GM06990 (cell line): ENCODE data around the gene AASDH.

Experiments
- DNase-seq: peaks from one replicate; pipeline ENCODE4 v3.0.0-alpha.2; 2011; ENCODE audit not compliant: insufficient read length; ENCODE audit errors: extremely low read depth
- H3K27me3 ChIP-seq: replicated peaks from 2 replicates; pipeline ENCODE4 v1.6.0; 2011; ENCODE audit warnings: low read length; ENCODE audit not compliant: control insufficient read depth, insufficient read depth
- H3K36me3 ChIP-seq: 2 replicates; pipeline ENCODE4 v1.5.1; 2011; ENCODE audit warnings: low read length; ENCODE audit not compliant: control insufficient read depth, insufficient read depth
- H3K4me3 ChIP-seq: replicated peaks from 2 replicates; pipeline ENCODE4 v1.5.1; 2011; ENCODE audit warnings: low read depth, mild to moderate bottlenecking, control low read depth, low read length
- CTCF ChIP-seq: IDR thresholded peaks from 2 replicates; pipeline ENCODE4 v1.5.1; 2011; ENCODE audit warnings: low read length, control low read depth, mild to moderate bottlenecking, inconsistent platforms; ENCODE audit not compliant: insufficient read depth, poor library complexity, severe bottlenecking

AASDH gene

DNA sequence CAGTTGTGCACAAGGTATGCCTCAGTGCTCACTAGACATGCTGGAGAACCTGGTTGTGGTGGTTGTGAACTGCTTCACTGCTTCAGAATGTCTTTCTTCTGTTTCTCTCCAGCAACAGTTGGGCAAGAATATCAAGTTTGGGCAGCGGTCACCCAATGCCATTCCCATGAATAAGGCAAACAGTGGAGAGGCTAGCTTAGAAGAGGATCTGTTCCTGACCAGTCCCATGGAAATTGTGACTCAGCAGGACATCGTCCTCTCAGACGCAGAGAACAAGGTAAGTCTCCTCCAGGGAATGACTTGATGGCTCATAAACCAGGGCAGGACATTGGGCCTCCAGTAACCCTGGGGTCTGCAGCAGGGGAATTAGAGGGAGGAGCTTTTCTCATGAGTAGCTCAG, 79.9 kb downstream of the AASDH start:
- Histone ChIP-seq H3K27me3 (no peaks in the 10 kb centered on the region), H3K4me3 (no peak overlapping the region), H3K36me3 (no peaks in the 10 kb centered on the region)
- TF ChIP-seq CTCF: no peak
- no peak for DNase-seq

DNA sequence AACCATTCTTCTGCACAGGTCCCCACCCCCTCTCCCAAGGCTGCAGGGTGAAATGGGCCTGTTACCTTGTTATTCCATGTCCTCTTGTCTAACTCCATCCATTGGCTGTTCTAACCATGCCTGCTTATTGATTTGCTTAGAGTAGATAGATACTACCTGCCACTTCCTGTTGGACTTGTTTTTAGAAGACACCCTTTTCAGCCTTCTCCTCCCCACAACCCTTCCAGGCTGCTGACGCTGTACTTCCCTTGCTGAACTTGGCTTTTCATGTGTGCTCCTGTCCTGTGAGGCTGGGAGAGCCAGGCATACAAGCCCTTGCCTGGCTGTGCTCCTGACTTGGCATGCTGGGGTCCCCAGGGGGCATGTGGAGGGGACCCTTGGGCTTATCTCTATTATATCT, 81.9 kb downstream of the AASDH start:
- no peak for TF ChIP-seq CTCF
- no peaks in the 10 kb centered on the region for H3K27me3 ChIP-seq
- H3K36me3 ChIP-seq: no peaks in the 10 kb centered on the region
- no peak overlapping the region for H3K4me3 ChIP-seq
- no peak for DNase-seq

DNA sequence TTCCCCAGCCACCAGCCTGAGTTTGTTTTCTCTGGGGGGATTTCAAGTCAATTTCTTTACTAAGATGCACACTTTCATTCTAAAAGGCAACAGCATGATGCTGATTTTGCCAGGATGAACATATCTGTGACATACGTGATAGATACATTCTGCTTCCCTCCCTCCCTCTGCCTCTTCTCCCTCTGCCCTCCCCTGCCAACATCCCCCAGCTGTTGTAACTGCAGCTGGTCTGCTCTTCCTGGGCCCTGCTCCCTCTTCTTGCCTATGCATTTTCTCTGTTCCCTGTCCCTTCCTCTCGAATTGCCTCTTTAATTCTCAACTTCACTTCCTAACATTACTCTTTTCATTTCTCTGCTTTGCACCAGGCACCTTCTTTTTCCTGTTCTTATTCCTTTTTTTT, 83.4 kb downstream of the AASDH start:
- Histone ChIP-seq H3K4me3 (no peak overlapping the region), H3K36me3 (no peaks in the 10 kb centered on the region), H3K27me3 (no peaks in the 10 kb centered on the region)
- no peak for TF ChIP-seq CTCF
- no peak for DNase-seq

DNA sequence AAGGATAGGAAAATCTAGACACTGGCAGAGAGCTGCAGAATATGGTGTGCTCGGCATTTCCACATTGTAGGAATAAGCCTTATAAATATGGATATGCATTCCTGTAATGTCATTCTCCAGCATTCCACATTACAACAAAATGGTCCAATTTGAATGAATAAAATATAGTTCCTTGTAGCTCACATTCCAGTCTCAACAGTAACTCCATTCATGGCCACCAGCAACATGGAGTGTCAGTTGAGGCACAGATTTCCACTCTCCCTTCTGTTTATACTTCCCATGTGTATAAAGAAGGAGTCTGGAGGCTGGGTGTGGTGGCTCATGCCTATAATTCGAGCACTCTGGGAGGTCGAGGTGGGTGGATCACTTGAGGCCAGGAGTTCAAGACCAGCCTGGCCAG, 84.5 kb downstream of the AASDH start:
- DNase-seq: no peak
- Histone ChIP-seq H3K4me3 (no peak overlapping the region), H3K36me3 (no peaks in the 10 kb centered on the region), H3K27me3 (no peaks in the 10 kb centered on the region)
- no peak for TF ChIP-seq CTCF

GRCh38 chr4:56301997-56302496, 85.2 kb downstream of the AASDH start:
- Histone ChIP-seq H3K4me3 (no peak overlapping the region), H3K27me3 (no peaks in the 10 kb centered on the region), H3K36me3 (no peaks in the 10 kb centered on the region)
- no peak for TF ChIP-seq CTCF
- DNase-seq: no peak
